Measurements from ENCODE around the gene ALB. TPM values are rescaled to one million over a fixed set of nuclear protein-coding genes. Genes with fewer than 3 reads are reported as not detected.

ALB gene
- not detected in 2 replicates for total RNA-seq

DNA sequence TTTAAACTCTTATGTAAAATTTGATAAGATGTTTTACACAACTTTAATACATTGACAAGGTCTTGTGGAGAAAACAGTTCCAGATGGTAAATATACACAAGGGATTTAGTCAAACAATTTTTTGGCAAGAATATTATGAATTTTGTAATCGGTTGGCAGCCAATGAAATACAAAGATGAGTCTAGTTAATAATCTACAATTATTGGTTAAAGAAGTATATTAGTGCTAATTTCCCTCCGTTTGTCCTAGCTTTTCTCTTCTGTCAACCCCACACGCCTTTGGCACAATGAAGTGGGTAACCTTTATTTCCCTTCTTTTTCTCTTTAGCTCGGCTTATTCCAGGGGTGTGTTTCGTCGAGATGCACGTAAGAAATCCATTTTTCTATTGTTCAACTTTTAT is at the start of gene ALB:
ALB (plus strand) TSS at position 246 of the 400 bp plus-strand sequence; CDS start at position 287, 41 bp downstream.

DNA sequence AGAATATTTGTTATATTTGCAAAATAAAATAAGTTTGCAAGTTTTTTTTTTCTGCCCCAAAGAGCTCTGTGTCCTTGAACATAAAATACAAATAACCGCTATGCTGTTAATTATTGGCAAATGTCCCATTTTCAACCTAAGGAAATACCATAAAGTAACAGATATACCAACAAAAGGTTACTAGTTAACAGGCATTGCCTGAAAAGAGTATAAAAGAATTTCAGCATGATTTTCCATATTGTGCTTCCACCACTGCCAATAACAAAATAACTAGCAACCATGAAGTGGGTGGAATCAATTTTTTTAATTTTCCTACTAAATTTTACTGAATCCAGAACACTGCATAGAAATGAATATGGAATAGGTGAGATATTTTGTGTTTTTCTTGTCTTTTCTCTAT is 31.9 kb downstream of the ALB start, which contains the start of gene AFP:
AFP (plus strand) TSS at position 238 of the 400 bp plus-strand sequence; CDS start at position 280, 42 bp downstream.

Other genes with a start within 250 kb of the ALB start
- 71.3 and 74.2 TPM in 2 replicates for gene ANKRD17, start 145.5 kb upstream of the ALB start, total RNA-seq
- gene AFP, start 31.9 kb downstream of the ALB start, total RNA-seq = 0.22 TPM in 1 of 2 replicates, not detected in the other
- not detected in 2 replicates for gene AFM, start 77.5 kb downstream of the ALB start, total RNA-seq
- gene RASSF6, start 216.1 kb downstream of the ALB start, total RNA-seq = not detected in 2 replicates

All from articular chondrocyte of knee joint (primary cell).